ENCODE data around the gene PEX11G.
A peak's percentile ranks its signal among the peaks of the same experiment; 100 is the strongest.

Gene PEX11G

DNA sequence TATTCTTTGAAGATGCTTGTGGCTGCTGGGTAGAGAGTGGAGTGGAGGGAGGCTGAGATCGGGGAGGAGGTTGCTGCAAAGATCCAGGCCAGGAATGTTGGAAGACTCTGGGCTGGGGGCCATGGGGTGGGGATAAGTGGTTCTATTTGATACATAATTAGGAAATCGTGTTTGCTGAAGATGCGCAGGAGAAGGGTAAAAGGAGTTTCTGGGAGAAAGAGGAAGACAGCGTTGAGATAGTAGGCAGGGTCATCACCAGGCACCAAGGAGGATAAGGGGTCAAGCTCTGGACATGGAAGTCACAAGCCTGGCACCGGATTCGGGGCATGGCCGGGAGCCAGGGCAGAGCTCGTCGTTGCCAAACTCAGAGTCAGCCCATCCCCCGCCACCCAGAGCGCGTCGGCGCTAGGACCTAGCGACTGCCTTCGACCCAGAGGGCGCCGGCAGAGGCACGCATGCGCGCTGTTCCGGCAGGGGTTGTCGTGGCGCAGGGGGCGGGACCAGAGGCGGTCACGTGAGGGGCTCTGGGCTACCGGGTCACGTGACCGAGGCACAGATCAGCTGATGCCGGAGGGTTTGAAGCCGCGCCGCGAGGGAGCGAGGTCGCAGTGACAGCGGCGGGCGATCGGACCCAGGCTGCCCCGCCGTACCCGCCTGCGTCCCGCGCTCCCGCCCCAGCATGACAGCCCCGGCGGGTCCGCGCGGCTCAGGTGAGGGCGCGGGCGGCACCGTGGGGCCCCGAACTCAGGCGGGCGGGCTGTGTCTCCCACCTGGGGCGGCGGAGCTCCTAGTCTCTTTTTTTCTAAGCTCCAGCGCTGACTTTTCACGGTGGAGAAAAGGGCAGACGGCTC is 33.5 kb upstream of the PEX11G start, which contains the start of gene MCOLN1:
Gene MCOLN1, plus strand, starts transcription at position 553 of the 851 bp plus-strand sequence. Its CDS starts 127 bp downstream, at position 680.
- peak; percentile 78 for TF ChIP-seq TAF1 (IDR thresholded peaks at IDR 0.05; ENCODE audit: low read depth, low read length)
- TF ChIP-seq POU2F2 (IDR thresholded peaks at IDR 0.05; ENCODE audit: low read depth, low read length): peak; percentile 80
- peak; percentile 3; the same call in 1 of the 2 replicates for TF ChIP-seq SPI1 (IDR thresholded peaks at IDR 0.05; ENCODE audit: low read depth, low read length)
- 0 out of 2 replicates have a peak, but pooled peaks have one; percentile 22 for TF ChIP-seq POLR2AphosphoS5 (IDR thresholded peaks at IDR 0.05; ENCODE audit: low read depth, low read length)
- TF ChIP-seq PAX5 (IDR thresholded peaks at IDR 0.05; ENCODE audit: insufficient read depth, low read length, severe bottlenecking): peak; percentile 41
- TF ChIP-seq POLR2A (IDR thresholded peaks at IDR 0.05; ENCODE audit: low read depth, low read length): 0 out of 2 replicates have a peak, but pooled peaks have one; percentile 30
- DNase-seq (ENCODE audit: insufficient read length, low spot score): peak; percentile 100
- FAIRE-seq: peak; percentile 100

DNA sequence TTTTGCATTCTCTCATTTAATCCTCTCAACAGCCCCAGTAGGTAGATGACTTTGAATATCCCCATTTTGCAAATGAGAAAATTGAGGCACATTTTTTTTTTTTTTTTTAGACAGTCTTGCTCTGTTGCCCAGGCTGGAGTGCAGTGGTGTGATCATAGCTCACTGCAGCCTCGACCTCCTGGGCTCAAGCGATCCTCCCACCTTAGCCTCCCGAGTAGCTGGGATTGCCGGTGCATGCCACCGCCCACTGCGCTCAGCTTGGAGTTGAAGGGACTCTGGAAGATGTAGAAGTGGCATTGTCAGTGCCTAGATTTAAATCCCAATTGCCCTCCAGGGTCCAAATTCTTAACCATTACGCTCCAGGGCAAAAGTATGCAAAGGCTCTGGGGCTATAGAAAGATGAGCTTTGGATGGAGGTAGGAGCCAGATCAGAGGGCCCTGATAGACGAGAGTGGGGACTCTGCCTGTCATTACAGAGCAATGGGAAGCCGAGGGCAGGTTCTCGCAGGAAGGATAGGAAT is 32.8 kb upstream of the PEX11G start:
- TF ChIP-seq TAF1 (IDR thresholded peaks at IDR 0.05; ENCODE audit: low read depth, low read length) (no peak), POU2F2 (IDR thresholded peaks at IDR 0.05; ENCODE audit: low read depth, low read length) (no peak), PAX5 (IDR thresholded peaks at IDR 0.05; ENCODE audit: insufficient read depth, low read length, severe bottlenecking) (no peak), POLR2A (IDR thresholded peaks at IDR 0.05; ENCODE audit: low read depth, low read length) (no peak), SPI1 (IDR thresholded peaks at IDR 0.05; ENCODE audit: low read depth, low read length) (no peak), POLR2AphosphoS5 (IDR thresholded peaks at IDR 0.05; ENCODE audit: low read depth, low read length) (no peak)
- FAIRE-seq (no peak), DNase-seq (ENCODE audit: insufficient read length, low spot score) (no peak)

DNA sequence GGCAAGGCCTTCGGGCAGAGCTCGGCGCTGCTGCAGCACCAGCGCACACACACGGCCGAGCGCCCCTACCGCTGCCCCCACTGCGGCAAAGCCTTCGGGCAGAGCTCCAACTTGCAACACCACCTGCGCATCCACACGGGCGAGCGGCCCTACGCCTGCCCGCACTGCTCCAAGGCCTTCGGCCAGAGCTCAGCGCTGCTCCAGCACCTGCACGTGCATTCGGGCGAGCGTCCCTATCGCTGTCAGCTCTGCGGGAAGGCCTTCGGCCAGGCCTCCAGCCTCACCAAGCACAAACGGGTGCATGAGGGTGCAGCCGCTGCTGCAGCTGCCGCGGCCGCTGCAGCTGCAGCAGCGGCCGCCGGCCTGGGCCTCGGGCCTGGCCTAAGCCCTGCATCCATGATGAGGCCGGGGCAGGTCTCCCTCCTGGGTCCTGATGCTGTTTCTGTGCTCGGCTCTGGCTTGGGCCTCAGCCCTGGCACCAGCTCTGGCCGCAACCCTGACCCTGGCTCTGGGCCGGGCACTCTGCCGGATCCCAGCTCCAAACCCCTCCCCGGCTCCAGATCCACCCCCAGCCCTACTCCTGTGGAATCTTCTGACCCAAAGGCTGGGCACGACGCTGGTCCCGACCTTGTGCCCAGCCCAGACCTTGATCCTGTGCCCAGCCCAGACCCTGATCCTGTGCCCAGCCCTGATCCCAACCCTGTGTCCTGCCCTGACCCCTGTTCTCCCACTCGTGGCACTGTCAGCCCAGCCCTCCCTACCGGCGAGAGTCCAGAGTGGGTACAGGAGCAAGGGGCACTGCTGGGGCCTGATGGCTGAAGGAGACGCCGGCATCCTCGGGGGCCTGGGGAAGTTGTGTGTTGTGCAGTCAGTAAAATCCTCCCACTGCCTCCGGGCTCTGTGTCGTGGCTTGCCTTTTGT is 31.6 kb upstream of the PEX11G start:
- FAIRE-seq (no peak), DNase-seq (ENCODE audit: insufficient read length, low spot score) (no peak)
- TF ChIP-seq POLR2A (IDR thresholded peaks at IDR 0.05; ENCODE audit: low read depth, low read length) (no peak), POU2F2 (IDR thresholded peaks at IDR 0.05; ENCODE audit: low read depth, low read length) (no peak), PAX5 (IDR thresholded peaks at IDR 0.05; ENCODE audit: insufficient read depth, low read length, severe bottlenecking) (no peak), POLR2AphosphoS5 (IDR thresholded peaks at IDR 0.05; ENCODE audit: low read depth, low read length) (no peak)

DNA sequence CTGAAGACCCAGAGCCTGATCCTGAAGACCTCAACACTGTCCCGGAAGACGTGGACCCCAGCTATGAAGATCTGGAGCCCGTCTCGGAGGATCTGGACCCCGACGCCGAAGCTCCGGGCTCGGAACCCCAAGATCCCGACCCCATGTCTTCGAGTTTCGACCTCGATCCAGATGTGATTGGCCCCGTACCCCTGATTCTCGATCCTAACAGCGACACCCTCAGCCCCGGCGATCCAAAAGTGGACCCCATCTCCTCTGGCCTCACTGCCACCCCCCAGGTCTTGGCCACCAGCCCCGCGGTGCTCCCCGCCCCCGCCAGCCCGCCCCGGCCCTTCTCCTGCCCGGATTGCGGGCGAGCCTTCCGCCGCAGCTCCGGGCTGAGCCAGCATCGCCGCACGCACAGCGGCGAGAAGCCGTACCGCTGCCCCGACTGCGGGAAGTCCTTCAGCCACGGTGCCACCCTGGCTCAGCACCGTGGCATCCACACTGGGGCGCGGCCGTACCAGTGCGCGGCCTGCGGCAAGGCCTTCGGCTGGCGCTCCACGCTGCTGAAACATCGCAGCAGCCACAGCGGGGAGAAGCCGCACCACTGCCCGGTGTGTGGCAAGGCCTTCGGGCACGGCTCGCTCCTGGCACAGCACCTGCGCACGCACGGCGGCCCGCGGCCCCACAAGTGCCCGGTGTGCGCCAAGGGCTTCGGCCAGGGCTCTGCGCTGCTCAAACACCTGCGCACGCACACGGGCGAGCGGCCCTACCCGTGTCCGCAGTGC is 30.7 kb upstream of the PEX11G start:
- no peak for DNase-seq (ENCODE audit: insufficient read length, low spot score)
- TF ChIP-seq POLR2A (IDR thresholded peaks at IDR 0.05; ENCODE audit: low read depth, low read length): no peak
- FAIRE-seq: no peak

DNA sequence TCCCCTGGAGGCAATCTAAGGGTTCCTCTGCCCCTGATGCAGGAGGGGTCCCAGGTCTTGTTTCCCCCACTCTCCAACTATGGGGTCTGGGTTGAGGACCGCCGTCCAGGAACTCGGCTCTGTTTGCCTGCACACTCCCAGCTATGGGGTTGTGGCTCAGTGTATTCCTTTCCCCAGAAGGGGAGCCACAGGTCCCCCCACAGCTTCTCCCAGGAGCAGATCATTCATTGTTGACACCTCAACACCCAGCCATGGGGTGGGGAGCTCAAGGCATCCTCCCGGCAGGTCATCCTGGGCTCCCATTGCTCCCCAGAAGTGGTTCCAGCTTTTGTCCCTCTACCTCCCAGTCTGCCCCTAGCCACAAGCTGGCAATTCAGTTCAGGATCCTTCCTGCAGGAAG is 28.0 kb upstream of the PEX11G start:
- no peak for FAIRE-seq
- no peak for DNase-seq (ENCODE audit: insufficient read length, low spot score)
- no peak for TF ChIP-seq SPI1 (IDR thresholded peaks at IDR 0.05; ENCODE audit: low read depth, low read length)
- no peak for TF ChIP-seq POLR2A (IDR thresholded peaks at IDR 0.05; ENCODE audit: low read depth, low read length)
- no peak for TF ChIP-seq TAF1 (IDR thresholded peaks at IDR 0.05; ENCODE audit: low read depth, low read length)
- TF ChIP-seq PAX5 (IDR thresholded peaks at IDR 0.05; ENCODE audit: insufficient read depth, low read length, severe bottlenecking): no peak
- no peak for TF ChIP-seq POU2F2 (IDR thresholded peaks at IDR 0.05; ENCODE audit: low read depth, low read length)
- no peak for TF ChIP-seq POLR2AphosphoS5 (IDR thresholded peaks at IDR 0.05; ENCODE audit: low read depth, low read length)

DNA sequence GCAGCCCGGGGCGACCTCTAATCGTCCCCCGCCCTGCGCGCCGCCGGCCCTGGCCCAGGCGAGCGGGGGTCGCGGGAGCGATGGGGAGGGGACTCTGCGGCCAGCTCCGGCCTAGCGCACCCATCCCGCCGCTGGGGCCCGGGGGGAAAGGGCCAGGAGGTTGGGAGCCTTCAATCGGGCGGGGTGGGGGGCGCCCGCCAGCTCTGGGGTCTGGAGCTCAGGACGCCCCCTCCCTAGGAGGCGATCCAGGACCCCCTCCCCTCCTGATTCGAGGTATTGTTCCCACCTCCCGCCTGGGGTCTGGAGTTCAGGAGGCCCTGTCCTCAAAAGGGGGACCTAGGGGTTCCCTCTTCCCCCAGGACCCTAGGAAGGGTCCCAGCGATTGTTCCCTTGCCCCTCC is 27.5 kb upstream of the PEX11G start:
- no peak for TF ChIP-seq POU2F2 (IDR thresholded peaks at IDR 0.05; ENCODE audit: low read depth, low read length)
- TF ChIP-seq SPI1 (IDR thresholded peaks at IDR 0.05; ENCODE audit: low read depth, low read length): no peak
- no peak for TF ChIP-seq POLR2A (IDR thresholded peaks at IDR 0.05; ENCODE audit: low read depth, low read length)
- TF ChIP-seq TAF1 (IDR thresholded peaks at IDR 0.05; ENCODE audit: low read depth, low read length): no peak
- FAIRE-seq (no peak), DNase-seq (ENCODE audit: insufficient read length, low spot score) (no peak)

DNA sequence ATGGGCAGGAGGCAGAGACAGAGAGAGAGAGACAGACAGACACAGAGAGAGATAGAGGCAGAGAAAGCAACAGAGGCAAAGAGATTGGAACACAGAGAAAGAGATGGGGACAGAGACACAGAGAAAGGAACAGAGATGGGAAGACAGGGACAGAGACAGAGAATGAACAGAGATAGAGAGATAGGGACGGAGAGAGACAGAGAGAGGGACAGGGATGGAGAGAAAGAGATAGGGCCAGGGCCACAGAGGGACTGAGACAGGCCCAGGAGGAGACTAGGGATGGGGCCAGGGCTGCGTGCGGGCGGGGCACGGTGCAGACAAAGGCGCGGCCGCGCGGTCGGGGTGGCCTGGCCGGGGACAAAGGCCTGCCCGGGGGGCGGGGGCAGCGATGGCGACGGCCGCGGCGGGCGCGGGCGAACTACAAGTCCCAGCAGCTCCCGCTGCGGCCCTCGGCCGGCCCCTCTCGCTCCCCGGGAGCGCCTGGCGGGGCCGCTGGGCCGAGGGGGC is 26.9 kb upstream of the PEX11G start, which contains the start of gene ZNF358:
Gene ZNF358, plus strand, starts transcription at position 459 of the 507 bp plus-strand sequence. CDS start 3,140 bp downstream, outside the sequence.
- peak; percentile 92 for DNase-seq (ENCODE audit: insufficient read length, low spot score)
- FAIRE-seq: peak; percentile 72

DNA sequence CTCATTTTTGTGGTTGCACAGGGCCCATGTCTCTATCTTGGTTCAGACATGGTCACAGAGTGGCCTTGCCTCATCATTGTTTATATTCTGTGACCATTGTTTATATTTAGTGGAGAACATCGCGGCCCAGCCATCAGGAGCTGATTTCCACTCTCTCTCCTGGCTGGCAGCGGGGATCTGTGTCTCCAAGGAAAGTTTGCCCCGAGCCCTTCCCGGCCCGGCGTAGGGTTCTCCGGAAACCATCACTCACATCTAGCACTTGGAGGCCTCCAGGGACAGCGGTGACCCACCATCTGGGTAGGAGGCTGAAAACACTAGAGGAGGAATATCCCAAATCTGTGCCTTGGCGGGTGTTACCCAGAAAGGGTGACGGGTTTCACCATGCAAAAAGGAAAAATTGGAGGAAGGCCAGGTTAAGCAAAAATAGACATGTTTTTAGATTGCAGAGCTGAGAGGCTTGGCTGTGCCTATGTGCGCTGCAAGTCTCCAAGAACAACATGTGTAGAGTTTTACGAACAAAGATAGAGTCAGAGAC is 26.3 kb upstream of the PEX11G start:
- no peak for TF ChIP-seq POU2F2 (IDR thresholded peaks at IDR 0.05; ENCODE audit: low read depth, low read length)
- TF ChIP-seq POLR2A (IDR thresholded peaks at IDR 0.05; ENCODE audit: low read depth, low read length): no peak
- no peak for TF ChIP-seq POLR2AphosphoS5 (IDR thresholded peaks at IDR 0.05; ENCODE audit: low read depth, low read length)
- no peak for TF ChIP-seq PAX5 (IDR thresholded peaks at IDR 0.05; ENCODE audit: insufficient read depth, low read length, severe bottlenecking)
- TF ChIP-seq TAF1 (IDR thresholded peaks at IDR 0.05; ENCODE audit: low read depth, low read length): no peak
- TF ChIP-seq SPI1 (IDR thresholded peaks at IDR 0.05; ENCODE audit: low read depth, low read length): no peak
- FAIRE-seq (no peak), DNase-seq (ENCODE audit: insufficient read length, low spot score) (no peak)

More for the DNA sequence above, 26.9 kb upstream of the PEX11G start, which contains the start of gene ZNF358:
- TF ChIP-seq PAX5 (IDR thresholded peaks at IDR 0.05; ENCODE audit: insufficient read depth, low read length, severe bottlenecking) (no peak), POLR2A (IDR thresholded peaks at IDR 0.05; ENCODE audit: low read depth, low read length) (no peak), POLR2AphosphoS5 (IDR thresholded peaks at IDR 0.05; ENCODE audit: low read depth, low read length) (no peak), POU2F2 (IDR thresholded peaks at IDR 0.05; ENCODE audit: low read depth, low read length) (no peak), SPI1 (IDR thresholded peaks at IDR 0.05; ENCODE audit: low read depth, low read length) (no peak), TAF1 (IDR thresholded peaks at IDR 0.05; ENCODE audit: low read depth, low read length) (no peak)

All from GM12891 (cell line).